WTC11 (cell line): ENCODE data around the gene SESN2. TPM values are rescaled to one million over a fixed set of nuclear protein-coding genes. Genes with fewer than 3 reads are reported as not detected.

ENCODE experiments used
- ATAC-seq: fragments of 200-7000 bp; cut with Tn5 transposase; 2 replicates; pipeline ENCODE4 v1.10.0; 2021; ENCODE audit warnings: mild to moderate bottlenecking, moderate library complexity
- CTCF ChIA-PET: fragments of 300-600 bp; sonication (Branson Sonifier 250); formaldehyde crosslinking; loops from one replicate; lab custom pipeline; 2021; ENCODE audit warnings: antibody characterized with exemption; lab: Charles Lee
- POLR2A ChIA-PET: fragments of 350-600 bp; sonication (Branson Sonifier 250); formaldehyde crosslinking; loops from one replicate; lab custom pipeline; 2021; ENCODE audit warnings: antibody characterized with exemption; lab: Charles Lee
- DNase-seq: peaks from one replicate; pipeline ENCODE4 v3.0.0; 2021; ENCODE audit warnings: low spot score
- H3K27ac Mint-ChIP-seq: 2 replicates; pipeline ENCODE4 v1.8.0; 2021; ENCODE audit warnings: mixed read lengths
- H3K27me3 Mint-ChIP-seq: 2 replicates; pipeline ENCODE4 v1.8.0; 2021; ENCODE audit warnings: low read depth, mild to moderate bottlenecking, moderate library complexity, mixed read lengths
- H3K36me3 Mint-ChIP-seq: 2 replicates; pipeline ENCODE4 v1.8.0; 2021; ENCODE audit warnings: mixed read lengths
- H3K4me1 Mint-ChIP-seq: 2 replicates; pipeline ENCODE4 v1.8.0; 2022; ENCODE audit warnings: mixed read lengths
- H3K4me3 Mint-ChIP-seq: 2 replicates; pipeline ENCODE4 v1.8.0; 2021; ENCODE audit warnings: mild to moderate bottlenecking, moderate library complexity, mixed read lengths
- H3K9me3 Mint-ChIP-seq: 2 replicates; pipeline ENCODE4 v1.8.0; 2021; ENCODE audit warnings: mixed read lengths
- ATF6 ChIP-seq: sonication (generic); formaldehyde crosslinking; IDR thresholded peaks from 2 replicates; pipeline ENCODE4 v1.8.1; 2023; ENCODE audit warnings: mild to moderate bottlenecking, missing genetic modification reagents
- CREB1 ChIP-seq: sonication (generic); formaldehyde crosslinking; IDR thresholded peaks from 2 replicates; pipeline ENCODE4 v1.8.0; 2023; ENCODE audit warnings: mild to moderate bottlenecking, missing genetic modification reagents
- ESRRA ChIP-seq: sonication (generic); formaldehyde crosslinking; IDR thresholded peaks from 2 replicates; pipeline ENCODE4 v1.8.1; 2022; ENCODE audit warnings: mild to moderate bottlenecking, missing genetic modification reagents, borderline replicate concordance
- ETV6 ChIP-seq: sonication (generic); formaldehyde crosslinking; IDR thresholded peaks from 2 replicates; pipeline ENCODE4 v1.8.1; 2022; ENCODE audit warnings: mild to moderate bottlenecking, missing genetic modification reagents
- FOXK1 ChIP-seq: sonication (generic); formaldehyde crosslinking; IDR thresholded peaks from 2 replicates; pipeline ENCODE4 v1.8.0; 2022; ENCODE audit warnings: mild to moderate bottlenecking, moderate library complexity, missing genetic modification reagents
- GABPB1 ChIP-seq: sonication (generic); formaldehyde crosslinking; IDR thresholded peaks from 2 replicates; pipeline ENCODE4 v1.8.1; 2023; ENCODE audit warnings: mild to moderate bottlenecking, missing genetic modification reagents
- GRHL2 ChIP-seq: fragments of 250-450 bp; sonication (Bioruptor Pico); IDR thresholded peaks from 2 replicates; pipeline ENCODE4 v1.8.0; 2022; ENCODE audit warnings: mild to moderate bottlenecking, moderate library complexity; ENCODE audit not compliant: insufficient replicate concordance, severe bottlenecking
- HMGXB4 ChIP-seq: sonication (generic); formaldehyde crosslinking; IDR thresholded peaks from 2 replicates; pipeline ENCODE4 v1.8.1; 2023; ENCODE audit warnings: mild to moderate bottlenecking, moderate library complexity, missing genetic modification reagents
- JAZF1 ChIP-seq: fragments of 250-450 bp; sonication (Bioruptor Pico); IDR thresholded peaks from 2 replicates; pipeline ENCODE4 v1.9.0; 2021; ENCODE audit warnings: moderate library complexity, mild to moderate bottlenecking, inconsistent platforms
- MLX ChIP-seq: sonication (generic); formaldehyde crosslinking; IDR thresholded peaks from 2 replicates; pipeline ENCODE4 v1.8.1; 2023; ENCODE audit warnings: mild to moderate bottlenecking, missing genetic modification reagents, moderate library complexity
- MYBL2 ChIP-seq: sonication (generic); formaldehyde crosslinking; IDR thresholded peaks from 2 replicates; pipeline ENCODE4 v1.8.1; 2023; ENCODE audit warnings: mild to moderate bottlenecking, moderate library complexity, missing genetic modification reagents
- PRRX2 ChIP-seq: fragments of 250-450 bp; sonication (Bioruptor Pico); IDR thresholded peaks from 2 replicates; pipeline ENCODE4 v1.8.0; 2021; ENCODE audit warnings: mild to moderate bottlenecking
- RELA ChIP-seq: sonication (generic); formaldehyde crosslinking; IDR thresholded peaks from 2 replicates; pipeline ENCODE4 v1.8.1; 2022; ENCODE audit warnings: missing genetic modification reagents, mild to moderate bottlenecking, borderline replicate concordance
- SMAD3 ChIP-seq: sonication (generic); formaldehyde crosslinking; IDR thresholded peaks from 2 replicates; pipeline ENCODE4 v1.8.0; 2022; ENCODE audit warnings: missing genetic modification reagents, mild to moderate bottlenecking, borderline replicate concordance
- SMAD4 ChIP-seq: sonication (generic); formaldehyde crosslinking; IDR thresholded peaks from 2 replicates; pipeline ENCODE4 v1.8.0; 2022; ENCODE audit warnings: mild to moderate bottlenecking, missing genetic modification reagents
- SP1 ChIP-seq: sonication (generic); formaldehyde crosslinking; conservative IDR thresholded peaks from 2 replicates; pipeline ENCODE4 v1.8.1; 2022; ENCODE audit warnings: missing genetic modification reagents
- TP53 ChIP-seq: sonication (generic); formaldehyde crosslinking; IDR thresholded peaks from 2 replicates; pipeline ENCODE4 v1.8.1; 2023; ENCODE audit warnings: mild to moderate bottlenecking, missing genetic modification reagents
- ZNF396 ChIP-seq: fragments of 250-450 bp; sonication (Bioruptor Pico); IDR thresholded peaks from 2 replicates; pipeline ENCODE4 v1.8.0; 2021; ENCODE audit warnings: mild to moderate bottlenecking, moderate library complexity, borderline replicate concordance
- total RNA-seq: library from RNA; stranded (reverse); gene quantifications from 3 replicates; pipeline ENCODE4 v1.2.3, GENCODE V29; 2021
- TF ChIP-seq, protein P1 (sequence below): sonication (generic); formaldehyde crosslinking; conservative IDR thresholded peaks from 2 replicates; pipeline ENCODE4 v1.8.1; 2022; ENCODE audit warnings: mild to moderate bottlenecking, missing genetic modification reagents
- TF ChIP-seq, protein P2 (sequence below): sonication (generic); formaldehyde crosslinking; IDR thresholded peaks from 2 replicates; pipeline ENCODE4 v1.8.0; 2023; ENCODE audit warnings: missing genetic modification reagents
- TF ChIP-seq, protein P3 (sequence below): fragments of 250-450 bp; sonication (Bioruptor Pico); IDR thresholded peaks from 2 replicates; pipeline ENCODE4 v1.9.0; 2021; ENCODE audit warnings: mild to moderate bottlenecking
- TF ChIP-seq, protein P4 (sequence below): fragments of 250-450 bp; sonication (Bioruptor Pico); IDR thresholded peaks from 2 replicates; pipeline ENCODE4 v1.9.0; 2021; ENCODE audit warnings: mild to moderate bottlenecking, borderline replicate concordance
- TF ChIP-seq, protein P5 (sequence below): fragments of 200-600 bp; IDR thresholded peaks from 2 replicates; pipeline ENCODE4 v1.8.0; 2022; ENCODE audit warnings: antibody characterized with exemption

The SESN2 gene
- total RNA-seq, 1 experiment from 2014 or later = 38.1 TPM

DNA sequence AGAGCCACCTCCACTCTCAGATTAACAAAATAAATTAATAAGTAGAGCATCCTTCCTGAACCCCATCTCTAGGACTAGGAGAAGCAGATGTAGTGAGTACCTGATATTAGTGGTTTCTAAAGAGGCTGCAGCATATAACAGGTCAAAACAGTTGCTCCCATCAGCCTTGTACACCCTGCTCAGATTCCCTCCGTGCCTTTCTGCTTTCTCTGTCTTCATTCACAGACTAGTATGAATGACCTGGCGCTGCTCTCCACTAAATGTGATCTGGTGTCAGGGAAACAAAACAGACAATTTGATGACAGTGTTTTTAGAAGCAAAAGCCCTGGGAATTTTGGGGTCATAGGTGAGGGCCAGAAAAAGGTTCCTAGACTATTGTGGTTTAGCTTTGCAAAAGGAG is 8.3 kb downstream of the SESN2 start:
- no peaks in the 10 kb centered on the region for H3K9me3 Mint-ChIP-seq
- POLR2A ChIA-PET = interaction anchor here (1.2 kb wide), 1 partner anchor 19 kb away, joined by 4 read pairs; no protein-coding TSS in a partner anchor
- CTCF ChIA-PET = interaction anchor here (0.6 to 3.4 kb wide), 3 partner anchors 19 to 142 kb away, joined by 3 to 29 read pairs (median 3); no protein-coding TSS in a partner anchor
- H3K4me1 Mint-ChIP-seq = peaks cover 41% of the 10 kb centered on the region
- DNase-seq (no peak), ATAC-seq (no peak)
- TF ChIP-seq SMAD4 (CRISPR knock-in tag) (no peak), GRHL2 (CRISPR knock-in tag) (no peak), ESRRA (CRISPR knock-in tag) (no peak), ETV6 (CRISPR knock-in tag) (no peak), SP1 (no peak), FOXK1 (CRISPR knock-in tag) (no peak), CREB1 (CRISPR knock-in tag) (no peak), RELA (CRISPR knock-in tag) (no peak), ATF6 (CRISPR knock-in tag) (no peak), SMAD3 (CRISPR knock-in tag) (no peak), TP53 (no peak), HMGXB4 (CRISPR knock-in tag) (no peak)
- TF ChIP-seq, protein P1, sequence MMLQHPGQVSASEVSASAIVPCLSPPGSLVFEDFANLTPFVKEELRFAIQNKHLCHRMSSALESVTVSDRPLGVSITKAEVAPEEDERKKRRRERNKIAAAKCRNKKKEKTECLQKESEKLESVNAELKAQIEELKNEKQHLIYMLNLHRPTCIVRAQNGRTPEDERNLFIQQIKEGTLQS (CRISPR knock-in tag) = no peak
- TF ChIP-seq, protein P2, sequence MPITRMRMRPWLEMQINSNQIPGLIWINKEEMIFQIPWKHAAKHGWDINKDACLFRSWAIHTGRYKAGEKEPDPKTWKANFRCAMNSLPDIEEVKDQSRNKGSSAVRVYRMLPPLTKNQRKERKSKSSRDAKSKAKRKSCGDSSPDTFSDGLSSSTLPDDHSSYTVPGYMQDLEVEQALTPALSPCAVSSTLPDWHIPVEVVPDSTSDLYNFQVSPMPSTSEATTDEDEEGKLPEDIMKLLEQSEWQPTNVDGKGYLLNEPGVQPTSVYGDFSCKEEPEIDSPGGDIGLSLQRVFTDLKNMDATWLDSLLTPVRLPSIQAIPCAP (CRISPR knock-in tag) = no peak
- TF ChIP-seq, protein P3, sequence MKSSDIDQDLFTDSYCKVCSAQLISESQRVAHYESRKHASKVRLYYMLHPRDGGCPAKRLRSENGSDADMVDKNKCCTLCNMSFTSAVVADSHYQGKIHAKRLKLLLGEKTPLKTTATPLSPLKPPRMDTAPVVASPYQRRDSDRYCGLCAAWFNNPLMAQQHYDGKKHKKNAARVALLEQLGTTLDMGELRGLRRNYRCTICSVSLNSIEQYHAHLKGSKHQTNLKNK (CRISPR knock-in tag) = no peak
- TF ChIP-seq, protein P4, sequence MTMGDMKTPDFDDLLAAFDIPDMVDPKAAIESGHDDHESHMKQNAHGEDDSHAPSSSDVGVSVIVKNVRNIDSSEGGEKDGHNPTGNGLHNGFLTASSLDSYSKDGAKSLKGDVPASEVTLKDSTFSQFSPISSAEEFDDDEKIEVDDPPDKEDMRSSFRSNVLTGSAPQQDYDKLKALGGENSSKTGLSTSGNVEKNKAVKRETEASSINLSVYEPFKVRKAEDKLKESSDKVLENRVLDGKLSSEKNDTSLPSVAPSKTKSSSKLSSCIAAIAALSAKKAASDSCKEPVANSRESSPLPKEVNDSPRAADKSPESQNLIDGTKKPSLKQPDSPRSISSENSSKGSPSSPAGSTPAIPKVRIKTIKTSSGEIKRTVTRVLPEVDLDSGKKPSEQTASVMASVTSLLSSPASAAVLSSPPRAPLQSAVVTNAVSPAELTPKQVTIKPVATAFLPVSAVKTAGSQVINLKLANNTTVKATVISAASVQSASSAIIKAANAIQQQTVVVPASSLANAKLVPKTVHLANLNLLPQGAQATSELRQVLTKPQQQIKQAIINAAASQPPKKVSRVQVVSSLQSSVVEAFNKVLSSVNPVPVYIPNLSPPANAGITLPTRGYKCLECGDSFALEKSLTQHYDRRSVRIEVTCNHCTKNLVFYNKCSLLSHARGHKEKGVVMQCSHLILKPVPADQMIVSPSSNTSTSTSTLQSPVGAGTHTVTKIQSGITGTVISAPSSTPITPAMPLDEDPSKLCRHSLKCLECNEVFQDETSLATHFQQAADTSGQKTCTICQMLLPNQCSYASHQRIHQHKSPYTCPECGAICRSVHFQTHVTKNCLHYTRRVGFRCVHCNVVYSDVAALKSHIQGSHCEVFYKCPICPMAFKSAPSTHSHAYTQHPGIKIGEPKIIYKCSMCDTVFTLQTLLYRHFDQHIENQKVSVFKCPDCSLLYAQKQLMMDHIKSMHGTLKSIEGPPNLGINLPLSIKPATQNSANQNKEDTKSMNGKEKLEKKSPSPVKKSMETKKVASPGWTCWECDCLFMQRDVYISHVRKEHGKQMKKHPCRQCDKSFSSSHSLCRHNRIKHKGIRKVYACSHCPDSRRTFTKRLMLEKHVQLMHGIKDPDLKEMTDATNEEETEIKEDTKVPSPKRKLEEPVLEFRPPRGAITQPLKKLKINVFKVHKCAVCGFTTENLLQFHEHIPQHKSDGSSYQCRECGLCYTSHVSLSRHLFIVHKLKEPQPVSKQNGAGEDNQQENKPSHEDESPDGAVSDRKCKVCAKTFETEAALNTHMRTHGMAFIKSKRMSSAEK (CRISPR knock-in tag) = no peak
- H3K27ac Mint-ChIP-seq = peak overlapping the region; percentile 69
- H3K36me3 Mint-ChIP-seq = peaks cover 16% of the 10 kb centered on the region
- H3K27me3 Mint-ChIP-seq = no peaks in the 10 kb centered on the region
- no peak overlapping the region for H3K4me3 Mint-ChIP-seq

DNA sequence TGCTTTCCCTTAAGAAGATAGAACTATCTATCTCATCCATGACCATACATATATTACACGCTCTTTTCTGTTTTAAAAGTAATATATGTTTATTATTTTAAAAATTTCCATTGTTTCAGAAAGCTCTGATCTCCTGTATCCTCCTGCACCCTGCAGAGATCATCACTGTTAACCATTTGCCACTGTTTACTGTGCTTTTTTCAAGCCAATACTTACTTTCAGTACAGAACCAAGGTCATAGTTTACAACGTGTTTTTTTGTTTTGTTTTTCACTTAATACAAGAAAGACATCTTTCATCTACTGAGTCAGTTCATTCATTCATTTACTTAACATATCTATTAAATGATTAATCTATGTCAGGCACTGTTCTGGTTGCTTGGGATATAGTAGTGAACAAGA is 10.2 kb downstream of the SESN2 start:
- H3K4me1 Mint-ChIP-seq = peaks cover 30% of the 10 kb centered on the region
- no peak overlapping the region for H3K4me3 Mint-ChIP-seq
- H3K36me3 Mint-ChIP-seq = peaks cover 32% of the 10 kb centered on the region
- DNase-seq (no peak), ATAC-seq (no peak)
- H3K27ac Mint-ChIP-seq = no peak overlapping the region; the same call in 1 of the 2 replicates
- CTCF ChIA-PET = interaction anchor here (0.7 to 2.1 kb wide), 2 partner anchors 21 kb away, joined by 4 to 7 read pairs; no protein-coding TSS in a partner anchor
- H3K9me3 Mint-ChIP-seq = no peaks in the 10 kb centered on the region
- POLR2A ChIA-PET = no interaction called here
- H3K27me3 Mint-ChIP-seq = no peaks in the 10 kb centered on the region
- TF ChIP-seq PRRX2 (CRISPR knock-in tag) = no peak
- TF ChIP-seq GABPB1 (CRISPR knock-in tag) = no peak
- no peak for TF ChIP-seq MLX (CRISPR knock-in tag)
- no peak for TF ChIP-seq JAZF1 (CRISPR knock-in tag)
- no peak for TF ChIP-seq FOXK1 (CRISPR knock-in tag)
- no peak for TF ChIP-seq MYBL2
- TF ChIP-seq, protein P5, sequence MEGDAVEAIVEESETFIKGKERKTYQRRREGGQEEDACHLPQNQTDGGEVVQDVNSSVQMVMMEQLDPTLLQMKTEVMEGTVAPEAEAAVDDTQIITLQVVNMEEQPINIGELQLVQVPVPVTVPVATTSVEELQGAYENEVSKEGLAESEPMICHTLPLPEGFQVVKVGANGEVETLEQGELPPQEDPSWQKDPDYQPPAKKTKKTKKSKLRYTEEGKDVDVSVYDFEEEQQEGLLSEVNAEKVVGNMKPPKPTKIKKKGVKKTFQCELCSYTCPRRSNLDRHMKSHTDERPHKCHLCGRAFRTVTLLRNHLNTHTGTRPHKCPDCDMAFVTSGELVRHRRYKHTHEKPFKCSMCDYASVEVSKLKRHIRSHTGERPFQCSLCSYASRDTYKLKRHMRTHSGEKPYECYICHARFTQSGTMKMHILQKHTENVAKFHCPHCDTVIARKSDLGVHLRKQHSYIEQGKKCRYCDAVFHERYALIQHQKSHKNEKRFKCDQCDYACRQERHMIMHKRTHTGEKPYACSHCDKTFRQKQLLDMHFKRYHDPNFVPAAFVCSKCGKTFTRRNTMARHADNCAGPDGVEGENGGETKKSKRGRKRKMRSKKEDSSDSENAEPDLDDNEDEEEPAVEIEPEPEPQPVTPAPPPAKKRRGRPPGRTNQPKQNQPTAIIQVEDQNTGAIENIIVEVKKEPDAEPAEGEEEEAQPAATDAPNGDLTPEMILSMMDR = no peak
- no peak for TF ChIP-seq ZNF396 (CRISPR knock-in tag)
